ENCODE results near the gene AGAP1. TPM values are rescaled to one million over a fixed set of nuclear protein-coding genes. Genes with fewer than 3 reads are reported as not detected.

Gene AGAP1
- total and polyA plus RNA-seq, 2 donors (not counting 3 experiments of a cell fraction or from before 2014, with no cell fraction given): 10.2 to 20.9 TPM

- no peak overlapping the region for H3K9ac ChIP-seq (replicated peaks; ENCODE audit: extremely low read depth, insufficient read depth, low read length)
- ChIA-PET POLR2A (interaction anchor here (0.6 to 1.1 kb wide), 4 partner anchors 150 to 1311 kb away, joined by 3 to 6 read pairs (median 5); no protein-coding TSS in a partner anchor), CTCF (interaction anchor here (0.5 to 5.6 kb wide), 64 partner anchors 8 to 1189 kb away, joined by 3 to 213 read pairs (median 4); partner anchors contain the start of gene AGAP1)
- no peak overlapping the region for H3K4me2 ChIP-seq (ENCODE audit: insufficient read depth, low read length)
- H3K9me3 ChIP-seq (replicated peaks; ENCODE audit: control insufficient read depth, insufficient read depth, low read length): no peaks in the 10 kb centered on the region
- BruUV-seq (replicated peaks): no TSS peak
- H3K4me1 ChIP-seq (ENCODE audit: control insufficient read depth, extremely low read depth, insufficient read depth, low read length): no peaks in the 10 kb centered on the region
- FAIRE-seq (peak; percentile 94), DNase-seq (ENCODE audit: low read depth, low spot score) (peak; percentile 77)
- dilution Hi-C loops (cut with MboI; ENCODE audit: extremely low pct_ligation_motif_present, low sequenced_read_pairs): no loop called here
- intact Hi-C loops (cut with micrococcal nuclease): loop anchor here (1.0 to 10.0 kb wide), 4 partner anchors 76 to 610 kb away; partner anchors contain the start of gene AGAP1
- H3K27me3 ChIP-seq (ENCODE audit: control insufficient read depth in 2 of 2, insufficient read depth in 2 of 2, low read length in 2 of 2): no peaks in the 10 kb centered on the region
- no peaks in the 10 kb centered on the region for H3K36me3 ChIP-seq (ENCODE audit: control insufficient read depth in 2 of 2, extremely low read depth in 1 of 2, insufficient read depth in 2 of 2, low read length in 2 of 2)
- H3K79me2 ChIP-seq (ENCODE audit: control insufficient read depth, insufficient read depth, low read length): no peaks in the 10 kb centered on the region
- TF ChIP-seq CTCF (IDR thresholded peaks at IDR 0.05; ENCODE audit: extremely low read depth in 1 of 2, insufficient read depth in 1 of 2, low read depth in 1 of 2, low read length in 2 of 2): peak; percentile 80 to 82
- TF ChIP-seq, protein P1, sequence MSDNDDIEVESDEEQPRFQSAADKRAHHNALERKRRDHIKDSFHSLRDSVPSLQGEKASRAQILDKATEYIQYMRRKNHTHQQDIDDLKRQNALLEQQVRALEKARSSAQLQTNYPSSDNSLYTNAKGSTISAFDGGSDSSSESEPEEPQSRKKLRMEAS (IDR thresholded peaks at IDR 0.05; ENCODE audit: insufficient read depth, insufficient read length): no peak
- no peak overlapping the region for H2AFZ ChIP-seq (ENCODE audit: low read depth, low read length)
- no peak overlapping the region for H3K27ac ChIP-seq (ENCODE audit: insufficient read depth, low read depth, low read length)
- H3K9me1 ChIP-seq (replicated peaks; ENCODE audit: control insufficient read depth, extremely low read depth, insufficient read depth, low read length): no peaks in the 10 kb centered on the region
- no peak overlapping the region for H3K4me3 ChIP-seq (replicated peaks in 1 of 3; ENCODE audit: insufficient read depth in 1 of 3, low read depth in 1 of 3, low read length in 3 of 3)
- H4K20me1 ChIP-seq (replicated peaks; ENCODE audit: control insufficient read depth, extremely low read depth, insufficient read depth, low read length): no peaks in the 10 kb centered on the region
Observed at GRCh38 chr2:235746257-235746934, 252.6 kb downstream of the AGAP1 start.

Measured in endothelial cell of umbilical vein (primary cell).